OCI-LY7 (cell line): ENCODE data around the gene WDR46. TPM values are rescaled to one million over a fixed set of nuclear protein-coding genes. Genes with fewer than 3 reads are reported as not detected.
A peak's percentile ranks its signal among the peaks of the same experiment; 100 is the strongest.

Source experiments
- BruUV-seq: library from RNA; stranded (reverse); fragments of 400-500 nt; replicated peaks from 2 replicates; lab custom pipeline; 2021; lab: Mats Ljungman, UMichigan
- CTCF ChIA-PET: fragments of 300-600 bp; sonication (Branson Sonifier 250); formaldehyde crosslinking; loops from one replicate; lab custom pipeline; 2022; ENCODE audit warnings: antibody characterized with exemption; ENCODE audit not compliant: unreplicated experiment; lab: Charles Lee
- POLR2A ChIA-PET: fragments of 300-600 bp; sonication (Branson Sonifier 250); formaldehyde crosslinking; loops from one replicate; lab custom pipeline; 2022; ENCODE audit warnings: antibody characterized with exemption; lab: Charles Lee
- DNase-seq: peaks from one replicate; pipeline ENCODE4 v3.0.0-alpha.2; 2015; ENCODE audit warnings: low spot score
- H2AFZ ChIP-seq: fragments of 200-600 bp; sonication (generic), shearing (Covaris generic); 2 replicates; pipeline ENCODE4 v1.6.1; 2014; ENCODE audit warnings: mild to moderate bottlenecking, antibody characterized with exemption, low read length, moderate library complexity
- H3K27ac ChIP-seq: fragments of 200-600 bp; sonication (generic); 2 replicates; pipeline ENCODE4 v1.5.1; 2014; ENCODE audit warnings: mixed run types, low read depth, mild to moderate bottlenecking, moderate library complexity, low read length, inconsistent platforms; ENCODE audit not compliant: poor library complexity, severe bottlenecking
- H3K36me3 ChIP-seq: fragments of 200-600 bp; sonication (generic); 2 replicates; pipeline ENCODE4 v1.6.1; 2014; ENCODE audit warnings: mild to moderate bottlenecking, antibody characterized with exemption, low read length, moderate library complexity, mixed read lengths; ENCODE audit not compliant: insufficient read depth
- H3K4me1 ChIP-seq: fragments of 200-600 bp; sonication (generic); 2 replicates; pipeline ENCODE4 v1.5.1; 2014; ENCODE audit warnings: mild to moderate bottlenecking, low read length; ENCODE audit not compliant: insufficient read depth, poor library complexity, severe bottlenecking
- H3K4me2 ChIP-seq: fragments of 200-600 bp; sonication (generic); 2 replicates; pipeline ENCODE4 v1.6.1; 2014; ENCODE audit warnings: mild to moderate bottlenecking, low read length
- H3K4me3 ChIP-seq: fragments of 200-600 bp; sonication (generic); 2 replicates; pipeline ENCODE4 v1.5.1; 2014; ENCODE audit warnings: mild to moderate bottlenecking, low read depth, low read length; ENCODE audit not compliant: poor library complexity, severe bottlenecking
- H3K79me2 ChIP-seq: fragments of 200-600 bp; sonication (generic); 2 replicates; pipeline ENCODE4 v1.6.1; 2016; ENCODE audit warnings: low read depth, mild to moderate bottlenecking, low read length, moderate library complexity, mixed read lengths; ENCODE audit not compliant: insufficient read depth
- H3K9me2 ChIP-seq: fragments of 200-600 bp; sonication (generic); 2 replicates; pipeline ENCODE4 v1.6.1; 2016; ENCODE audit warnings: mild to moderate bottlenecking, low read length, mixed read lengths; ENCODE audit not compliant: insufficient read depth
- H3K9me3 ChIP-seq: fragments of 200-600 bp; sonication (generic); 2 replicates; pipeline ENCODE4 v1.6.1; 2014; ENCODE audit warnings: mild to moderate bottlenecking, mixed run types, low read length, mixed read lengths
- H4K20me1 ChIP-seq: fragments of 200-600 bp; sonication (generic); 2 replicates; pipeline ENCODE4 v1.6.1; 2014; ENCODE audit warnings: mild to moderate bottlenecking, antibody characterized with exemption, low read length, moderate library complexity, mixed read lengths; ENCODE audit not compliant: insufficient read depth
- CTCF ChIP-seq: fragments of 200-600 bp; sonication (generic); conservative IDR thresholded peaks from 2 replicates; pipeline ENCODE4 v1.5.1; 2014; ENCODE audit warnings: mild to moderate bottlenecking, antibody characterized with exemption, low read length, moderate library complexity, mixed read lengths
- EZH2phosphoT487 ChIP-seq: fragments of 200-600 bp; sonication (generic); IDR thresholded peaks from 2 replicates; pipeline ENCODE4 v1.6.1; 2018; ENCODE audit warnings: low read depth, borderline replicate concordance, mild to moderate bottlenecking, mixed run types, antibody characterized with exemption, low read length, moderate library complexity, mixed read lengths
- intact Hi-C: fragments of 100-400 bp; cut with micrococcal nuclease; formaldehyde crosslinking; loops from one replicate; pipeline ENCODE4 v1.10.0; 2022; ENCODE audit not compliant: unreplicated experiment
- total RNA-seq, 2 experiments: library from RNA; depleted of rRNA in 1 of 2; stranded (reverse); fragments of >200 nt in 1 of 2; shearing (Covaris generic) in 1 of 2; gene quantifications; 2 replicates each; pipeline ENCODE4 v1.2.3, GENCODE V29; 2014 to 2022

Gene WDR46
- total RNA-seq, 2 experiments from 2014 or later, result 83.3 to 129 TPM

GRCh38 chr6:33315793-33316602 is 27.0 kb upstream of the WDR46 start:
- Histone ChIP-seq H3K36me3 (peaks cover 48% of the 10 kb centered on the region), H3K9me2 (no peaks in the 10 kb centered on the region), H2AFZ (no peak overlapping the region), H3K79me2 (peaks cover 52% of the 10 kb centered on the region), H3K27ac (no peak overlapping the region), H3K4me3 (no peak overlapping the region), H3K9me3 (no peaks in the 10 kb centered on the region), H3K4me2 (no peak overlapping the region), H3K4me1 (peaks cover 59% of the 10 kb centered on the region), H4K20me1 (peaks cover 7% of the 10 kb centered on the region; the same call in 1 of the 2 replicates)
- TF ChIP-seq CTCF (no peak), EZH2phosphoT487 (no peak)
- ChIA-PET CTCF (no interaction called here), POLR2A (no interaction called here)
- BruUV-seq, result no TSS peak
- intact Hi-C loops, result no loop called here
- no peak for DNase-seq

- Histone ChIP-seq H3K36me3 (peaks cover 47% of the 10 kb centered on the region), H3K4me2 (peak overlapping the region; percentile 79), H3K79me2 (peaks cover 52% of the 10 kb centered on the region), H4K20me1 (peaks cover 7% of the 10 kb centered on the region; the same call in 1 of the 2 replicates), H3K4me3 (peak overlapping the region; percentile 84), H2AFZ (no peak overlapping the region; the same call in 1 of the 2 replicates), H3K9me3 (no peaks in the 10 kb centered on the region), H3K27ac (peak overlapping the region; percentile 94), H3K9me2 (no peaks in the 10 kb centered on the region), H3K4me1 (peaks cover 50% of the 10 kb centered on the region)
- intact Hi-C loops, result loop anchor here (1.0 to 5.0 kb wide), 3 partner anchors 16 to 97 kb away; partner anchors contain the start of gene PHF1
- CTCF ChIA-PET, result no interaction called here
- POLR2A ChIA-PET, result no interaction called here
- DNase-seq, result no peak
- TF ChIP-seq CTCF (no peak), EZH2phosphoT487 (no peak)
- BruUV-seq, result no TSS peak
Measured at GRCh38 chr6:33314943-33315792, 26.1 kb upstream of the WDR46 start.
